ENCODE measurements around the gene SYT7. TPM values are rescaled to one million over a fixed set of nuclear protein-coding genes. Genes with fewer than 3 reads are reported as not detected.

SYT7 gene
- total RNA-seq, 1 donor from 2014 or later, result not detected

DNA sequence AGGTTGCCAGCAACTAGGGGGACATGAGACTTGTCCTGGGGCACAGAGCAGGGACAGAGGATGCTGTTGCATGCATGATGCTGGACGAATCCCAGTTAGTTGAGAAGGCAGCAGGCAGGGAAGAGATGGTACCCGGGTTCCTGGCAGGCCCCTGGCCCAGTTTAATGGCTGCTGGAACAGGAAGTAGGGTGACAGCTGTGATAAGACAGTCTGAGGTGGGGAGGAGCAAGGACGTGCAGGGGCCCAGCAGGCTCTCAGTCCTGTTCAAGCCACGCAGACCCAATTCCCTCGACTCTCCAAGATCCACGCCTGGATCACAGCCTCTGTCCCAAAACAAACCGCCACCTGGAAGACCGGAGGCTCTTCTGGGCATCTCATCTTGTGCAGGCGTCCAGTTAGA lies 40.3 kb downstream of the SYT7 start:
- Mint-ChIP-seq H3K36me3 (ENCODE audit: low read depth) (no peaks in the 10 kb centered on the region), H3K27me3 (peaks cover 14% of the 10 kb centered on the region), H3K27ac (no peak overlapping the region), H3K4me1 (peaks cover 6% of the 10 kb centered on the region), H3K4me3 (no peak overlapping the region), H3K9me3 (no peaks in the 10 kb centered on the region)
- DNase-seq (no peak), ATAC-seq (ENCODE audit: low read depth) (no peak)
- intact Hi-C loops (cut with micrococcal nuclease), result no loop called here
- TF ChIP-seq, protein P1, sequence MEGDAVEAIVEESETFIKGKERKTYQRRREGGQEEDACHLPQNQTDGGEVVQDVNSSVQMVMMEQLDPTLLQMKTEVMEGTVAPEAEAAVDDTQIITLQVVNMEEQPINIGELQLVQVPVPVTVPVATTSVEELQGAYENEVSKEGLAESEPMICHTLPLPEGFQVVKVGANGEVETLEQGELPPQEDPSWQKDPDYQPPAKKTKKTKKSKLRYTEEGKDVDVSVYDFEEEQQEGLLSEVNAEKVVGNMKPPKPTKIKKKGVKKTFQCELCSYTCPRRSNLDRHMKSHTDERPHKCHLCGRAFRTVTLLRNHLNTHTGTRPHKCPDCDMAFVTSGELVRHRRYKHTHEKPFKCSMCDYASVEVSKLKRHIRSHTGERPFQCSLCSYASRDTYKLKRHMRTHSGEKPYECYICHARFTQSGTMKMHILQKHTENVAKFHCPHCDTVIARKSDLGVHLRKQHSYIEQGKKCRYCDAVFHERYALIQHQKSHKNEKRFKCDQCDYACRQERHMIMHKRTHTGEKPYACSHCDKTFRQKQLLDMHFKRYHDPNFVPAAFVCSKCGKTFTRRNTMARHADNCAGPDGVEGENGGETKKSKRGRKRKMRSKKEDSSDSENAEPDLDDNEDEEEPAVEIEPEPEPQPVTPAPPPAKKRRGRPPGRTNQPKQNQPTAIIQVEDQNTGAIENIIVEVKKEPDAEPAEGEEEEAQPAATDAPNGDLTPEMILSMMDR (IDR thresholded peaks at IDR 0.05), result no peak
- POLR2A ChIA-PET, result interaction anchor here (0.6 kb wide), 1 partner anchor 165 kb away, joined by 4 read pairs; no protein-coding TSS in a partner anchor
- CTCF ChIA-PET, result interaction anchor here (0.6 kb wide), 1 partner anchor 1326 kb away, joined by 3 read pairs; no protein-coding TSS in a partner anchor

DNA sequence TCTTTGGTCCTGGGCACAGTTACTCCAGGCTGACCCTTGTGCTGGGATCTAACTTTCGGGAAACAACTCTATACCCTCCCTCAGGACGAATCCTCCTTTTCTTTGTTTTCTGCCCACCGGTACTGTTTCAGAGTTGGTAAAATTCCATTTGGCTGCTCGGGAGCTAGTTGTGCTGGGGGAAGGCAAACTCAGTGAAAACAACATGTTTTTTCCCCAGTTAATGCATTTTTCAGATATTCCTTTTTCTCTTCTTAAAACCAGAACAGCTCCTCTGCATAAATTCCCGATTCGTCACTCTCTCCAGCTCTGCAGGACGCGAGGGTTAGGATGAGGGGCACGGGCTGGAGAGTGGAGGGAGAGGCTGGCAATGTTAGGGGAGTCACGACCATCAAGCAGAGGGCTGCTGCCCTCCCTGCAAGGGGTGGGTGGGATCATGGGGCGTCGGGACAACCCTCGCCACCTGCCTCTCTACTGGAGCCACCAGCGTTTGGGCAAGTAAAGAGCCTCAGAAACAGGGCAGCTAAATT lies 41.0 kb downstream of the SYT7 start:
- H3K27ac Mint-ChIP-seq, result no peak overlapping the region
- H3K4me1 Mint-ChIP-seq, result peaks cover 6% of the 10 kb centered on the region
- H3K36me3 Mint-ChIP-seq (ENCODE audit: low read depth), result no peaks in the 10 kb centered on the region
- no peak overlapping the region for H3K4me3 Mint-ChIP-seq
- ATAC-seq (ENCODE audit: low read depth) (no peak), DNase-seq (no peak)
- TF ChIP-seq, protein P1 (IDR thresholded peaks at IDR 0.05), result no peak
- ChIA-PET POLR2A (no interaction called here), CTCF (no interaction called here)
- no peaks in the 10 kb centered on the region for H3K9me3 Mint-ChIP-seq
- intact Hi-C loops (cut with micrococcal nuclease), result no loop called here
- peaks cover 13% of the 10 kb centered on the region for H3K27me3 Mint-ChIP-seq

DNA sequence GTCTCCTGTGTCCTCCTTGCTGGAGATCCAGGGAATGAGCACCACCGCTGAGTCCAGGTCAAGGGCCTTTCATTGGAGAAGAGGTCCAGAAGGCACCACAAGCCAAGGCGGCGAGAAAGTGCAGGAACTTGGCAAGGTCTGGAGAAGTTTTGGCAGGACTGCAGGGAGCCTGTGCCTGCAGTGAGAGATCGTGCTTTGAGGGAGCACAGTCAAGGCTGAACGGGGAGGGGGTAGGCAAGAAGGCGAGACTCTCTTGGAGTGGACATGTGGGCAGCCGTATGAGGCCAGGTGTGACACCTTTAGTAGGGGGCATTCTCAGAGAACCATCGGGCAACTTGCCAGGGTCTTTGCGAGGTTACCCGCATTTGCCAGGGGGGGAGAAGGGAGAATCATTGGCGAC lies 41.9 kb downstream of the SYT7 start:
- DNase-seq (no peak), ATAC-seq (ENCODE audit: low read depth) (no peak)
- peaks cover 11% of the 10 kb centered on the region for H3K27me3 Mint-ChIP-seq
- ChIA-PET CTCF (no interaction called here), POLR2A (no interaction called here)
- no peaks in the 10 kb centered on the region for H3K9me3 Mint-ChIP-seq
- H3K36me3 Mint-ChIP-seq (ENCODE audit: low read depth), result no peaks in the 10 kb centered on the region
- TF ChIP-seq, protein P1 (IDR thresholded peaks at IDR 0.05), result no peak
- intact Hi-C loops (cut with micrococcal nuclease), result no loop called here
- H3K4me1 Mint-ChIP-seq, result peaks cover 6% of the 10 kb centered on the region
- H3K27ac Mint-ChIP-seq, result no peak overlapping the region
- H3K4me3 Mint-ChIP-seq, result no peak overlapping the region

DNA sequence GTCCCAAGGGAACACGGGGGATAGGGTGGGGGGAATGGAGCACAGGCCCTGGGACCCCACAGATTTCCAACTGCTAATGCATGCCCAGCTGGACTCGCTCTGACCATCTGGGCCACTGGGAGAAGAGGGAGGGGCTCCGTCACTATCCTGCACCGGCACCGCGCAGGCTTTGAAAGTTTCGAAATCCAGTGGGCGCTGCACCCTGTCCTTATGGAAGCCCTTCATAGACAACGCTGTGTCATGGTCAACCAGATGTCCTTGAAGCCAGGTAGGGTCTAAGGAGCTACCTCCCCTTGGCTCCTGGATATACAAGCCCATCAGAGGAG lies 42.3 kb downstream of the SYT7 start:
- POLR2A ChIA-PET, result no interaction called here
- intact Hi-C loops (cut with micrococcal nuclease), result no loop called here
- Mint-ChIP-seq H3K27ac (no peak overlapping the region), H3K36me3 (ENCODE audit: low read depth) (no peaks in the 10 kb centered on the region), H3K9me3 (no peaks in the 10 kb centered on the region), H3K4me1 (peaks cover 6% of the 10 kb centered on the region), H3K27me3 (peaks cover 11% of the 10 kb centered on the region), H3K4me3 (no peak overlapping the region)
- ATAC-seq (ENCODE audit: low read depth) (no peak), DNase-seq (no peak)
- TF ChIP-seq, protein P1 (IDR thresholded peaks at IDR 0.05), result no peak
- CTCF ChIA-PET, result no interaction called here

DNA sequence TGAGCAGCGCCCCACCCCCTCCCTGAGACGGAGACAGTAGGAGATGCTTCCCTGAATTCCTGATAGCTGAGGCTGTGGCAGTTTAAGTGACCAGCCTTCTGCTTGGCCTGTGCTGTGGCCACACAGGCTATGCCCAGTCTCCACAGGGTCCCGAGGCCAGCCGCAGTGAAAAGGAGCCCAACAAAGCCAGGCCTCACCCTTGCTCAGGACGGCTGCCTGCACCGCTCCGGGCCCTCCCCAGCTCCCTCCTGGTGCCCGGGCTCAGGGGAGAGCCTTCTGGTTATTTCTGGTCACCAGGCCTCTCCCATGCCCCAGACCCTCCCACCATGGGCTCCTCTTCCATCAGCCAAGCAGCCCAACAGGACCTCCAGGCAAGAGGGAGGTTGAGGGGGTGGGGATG lies 43.5 kb downstream of the SYT7 start:
- no peak for DNase-seq
- TF ChIP-seq, protein P1 (IDR thresholded peaks at IDR 0.05), result no peak
- Mint-ChIP-seq H3K4me3 (no peak overlapping the region), H3K27me3 (peaks cover 10% of the 10 kb centered on the region), H3K4me1 (peaks cover 6% of the 10 kb centered on the region), H3K27ac (no peak overlapping the region), H3K36me3 (ENCODE audit: low read depth) (no peaks in the 10 kb centered on the region), H3K9me3 (no peaks in the 10 kb centered on the region)
- ChIA-PET CTCF (no interaction called here), POLR2A (no interaction called here)
- intact Hi-C loops (cut with micrococcal nuclease), result no loop called here
- ATAC-seq (ENCODE audit: low read depth), result no peak

Measured in activated B cell treated with CpG ODN at 0.5 μM for 24 hours (primary cell).